ENCODE results near the gene GALNT2.

The GALNT2 gene

DNA sequence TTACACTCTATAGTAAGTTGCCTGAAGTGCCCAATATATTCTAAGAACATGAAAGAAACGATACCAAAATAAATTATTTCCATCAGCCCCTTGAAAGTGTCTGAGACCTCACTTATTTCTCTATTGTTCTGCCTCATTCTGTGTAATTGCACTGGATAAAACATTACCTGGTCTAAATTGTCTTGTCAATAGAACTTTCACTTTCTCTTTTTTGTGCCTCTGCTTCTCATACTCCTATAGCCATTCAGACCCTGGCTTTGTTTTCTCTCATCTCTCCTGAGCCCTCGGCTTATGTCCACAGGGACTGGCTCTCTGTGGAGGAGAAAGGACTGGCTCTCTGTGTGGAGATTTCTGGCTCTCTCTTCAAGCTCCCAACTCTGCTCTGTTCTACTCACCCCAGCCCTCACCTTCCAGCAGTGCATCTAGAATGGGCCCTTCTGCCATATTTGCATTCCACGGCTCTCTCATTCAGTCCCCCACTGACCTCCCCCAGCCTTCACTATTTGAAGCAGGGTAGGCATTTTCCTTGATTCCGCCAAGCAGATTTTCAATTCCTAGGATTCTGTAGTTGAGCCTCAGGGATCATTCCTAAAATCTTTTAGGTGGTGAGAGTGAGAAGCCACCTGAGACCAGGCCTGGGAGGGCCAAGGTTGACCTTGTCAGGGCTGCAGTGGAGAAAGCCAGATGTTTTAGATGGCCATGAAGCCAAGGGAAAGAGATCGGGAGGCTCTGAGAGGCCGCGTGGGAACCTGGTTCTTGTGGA is 15.9 kb upstream of the GALNT2 start:
- DNase-seq (ENCODE audit: low spot score) = no peak

- DNase-seq (ENCODE audit: low spot score) = no peak
Observed at GRCh38 chr1:230052018-230052417, 15.0 kb upstream of the GALNT2 start.

DNA sequence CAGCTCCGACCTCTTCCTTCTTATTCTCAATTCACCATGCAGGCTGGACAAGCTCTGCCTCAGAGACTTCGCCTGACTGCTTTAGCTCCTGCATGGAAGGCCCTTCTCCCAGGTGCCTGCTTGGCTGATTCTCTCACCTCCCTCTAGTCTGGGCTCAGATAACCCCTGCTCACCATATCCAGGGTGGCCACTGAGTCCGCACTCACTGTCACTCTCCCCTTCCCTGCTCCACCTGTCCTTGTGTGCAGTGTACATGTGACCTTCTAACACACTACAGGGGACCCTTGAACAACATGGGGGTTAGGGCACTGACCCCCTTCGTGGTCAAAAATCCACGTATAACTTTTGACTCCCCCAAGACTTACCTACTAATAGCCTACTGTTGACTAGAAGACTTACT is 14.4 kb upstream of the GALNT2 start:
- no peak for DNase-seq (ENCODE audit: low spot score)

DNA sequence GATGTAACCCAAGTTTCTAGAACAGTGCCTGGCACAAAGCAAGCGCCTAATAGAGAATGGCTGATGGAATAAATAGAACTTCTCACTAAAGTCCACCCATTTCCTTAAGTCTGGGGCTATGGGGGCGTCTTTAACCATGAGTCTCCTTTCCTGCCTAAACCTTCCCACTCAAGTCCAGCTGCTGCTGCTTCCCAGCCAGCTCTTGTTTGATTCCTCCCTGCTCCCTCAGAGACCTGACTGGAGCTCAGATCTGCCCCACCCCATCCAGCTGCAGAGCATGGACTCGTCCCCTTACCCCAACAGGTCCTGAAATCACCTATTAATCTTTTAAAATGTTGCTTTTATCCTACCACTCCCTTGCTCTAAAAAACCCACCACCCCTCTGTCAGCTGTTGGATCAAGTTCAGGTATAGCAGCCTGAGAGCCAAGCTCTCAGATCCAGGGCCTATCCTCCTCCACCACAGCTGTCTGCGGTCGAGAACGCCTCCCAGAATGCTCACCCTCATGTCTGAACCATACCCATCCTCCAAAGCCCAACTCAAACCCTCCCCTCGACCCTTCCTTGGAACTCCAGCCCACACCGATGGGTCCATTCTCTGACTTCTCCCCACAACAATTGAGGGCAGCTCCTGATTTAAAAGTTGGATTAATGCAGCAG is 12.8 kb upstream of the GALNT2 start:
- no peak for DNase-seq (ENCODE audit: low spot score)

DNA sequence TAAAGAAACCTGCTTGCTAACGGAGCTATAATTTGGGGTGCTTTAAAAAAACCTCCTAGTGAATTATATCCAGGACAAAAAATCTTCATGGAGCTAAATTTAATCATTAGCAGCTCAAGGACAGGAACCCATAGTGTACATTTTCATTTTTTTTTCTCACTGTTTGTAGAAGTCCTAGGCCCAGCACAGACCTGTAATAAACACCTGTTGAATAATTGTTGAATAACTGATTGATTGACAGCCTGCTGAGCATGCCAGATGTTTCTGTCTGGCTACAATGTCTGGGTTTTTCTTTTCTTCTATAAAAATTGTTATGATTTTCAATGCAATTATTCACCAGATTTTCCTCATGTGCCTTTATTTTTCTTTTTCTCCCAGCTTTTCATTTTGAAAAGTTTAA is 10.9 kb upstream of the GALNT2 start:
- DNase-seq (ENCODE audit: low spot score) = no peak

- DNase-seq (ENCODE audit: low spot score) = no peak
Observed at GRCh38 chr1:230057100-230057499, 9.9 kb upstream of the GALNT2 start.

- no peak for DNase-seq (ENCODE audit: low spot score)
Observed at GRCh38 chr1:230057681-230058565, 9.1 kb upstream of the GALNT2 start.

GRCh38 chr1:230058626-230059025 is 8.4 kb upstream of the GALNT2 start:
- no peak for DNase-seq (ENCODE audit: low spot score)

DNA sequence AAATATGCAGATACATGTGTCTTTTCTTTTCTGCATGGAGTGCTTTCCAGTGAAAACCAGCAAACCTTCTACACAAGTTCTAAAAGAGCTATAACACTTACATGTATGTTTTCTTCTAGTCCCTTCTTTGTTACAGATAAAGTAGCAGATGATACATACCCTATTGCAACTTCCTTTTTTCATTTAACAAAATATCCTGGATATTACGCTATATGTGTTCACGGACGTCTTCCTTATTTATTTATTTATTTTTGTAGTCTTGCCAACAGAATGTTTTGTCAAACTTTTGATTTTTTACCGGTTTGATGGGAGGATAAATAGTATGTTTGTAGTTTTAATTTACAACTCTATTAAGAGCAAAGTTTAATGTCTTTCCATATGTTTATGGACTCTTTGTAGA is 5.2 kb upstream of the GALNT2 start:
- no peak for DNase-seq (ENCODE audit: low spot score)

DNA sequence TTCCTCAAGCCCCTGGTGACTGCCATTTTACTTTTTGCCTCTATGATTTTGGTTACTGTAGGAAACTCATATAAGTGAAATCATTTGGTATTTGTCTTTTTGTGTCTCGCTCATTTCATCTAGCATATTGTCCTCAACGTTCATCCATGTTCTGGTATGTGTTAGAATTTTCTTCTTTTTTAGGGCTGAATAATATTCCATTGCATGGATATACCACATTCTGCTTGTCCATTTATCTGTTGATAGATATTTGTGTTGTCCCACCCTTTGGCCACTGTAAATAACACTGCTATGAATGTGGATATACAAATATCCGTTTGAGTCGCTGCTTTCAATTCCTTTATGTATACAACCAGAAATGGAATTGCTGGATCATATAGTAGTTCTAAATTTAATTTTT is 4.5 kb upstream of the GALNT2 start:
- no peak for DNase-seq (ENCODE audit: low spot score)

GRCh38 chr1:230064283-230064682 is 2.8 kb upstream of the GALNT2 start:
- no peak for DNase-seq (ENCODE audit: low spot score)

DNA sequence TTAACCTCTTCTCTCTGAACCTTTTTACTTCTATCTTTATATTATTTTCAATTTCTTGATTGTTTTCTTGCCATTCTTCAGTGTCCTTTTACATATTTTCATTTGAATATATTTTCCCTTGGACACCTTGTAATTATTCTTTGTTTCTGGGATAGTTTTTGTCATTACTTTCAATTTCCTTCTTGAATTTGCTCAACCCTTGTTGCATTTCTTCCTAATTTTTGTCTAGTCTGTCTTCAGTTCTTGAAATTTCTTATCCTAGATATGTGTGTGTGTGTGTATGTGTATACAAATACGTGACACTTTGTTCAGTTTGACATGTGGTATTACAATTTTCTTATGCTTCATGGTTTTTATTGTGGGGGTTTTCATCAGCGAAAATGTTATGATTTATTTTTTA is 1.9 kb upstream of the GALNT2 start:
- DNase-seq (ENCODE audit: low spot score) = no peak

DNA sequence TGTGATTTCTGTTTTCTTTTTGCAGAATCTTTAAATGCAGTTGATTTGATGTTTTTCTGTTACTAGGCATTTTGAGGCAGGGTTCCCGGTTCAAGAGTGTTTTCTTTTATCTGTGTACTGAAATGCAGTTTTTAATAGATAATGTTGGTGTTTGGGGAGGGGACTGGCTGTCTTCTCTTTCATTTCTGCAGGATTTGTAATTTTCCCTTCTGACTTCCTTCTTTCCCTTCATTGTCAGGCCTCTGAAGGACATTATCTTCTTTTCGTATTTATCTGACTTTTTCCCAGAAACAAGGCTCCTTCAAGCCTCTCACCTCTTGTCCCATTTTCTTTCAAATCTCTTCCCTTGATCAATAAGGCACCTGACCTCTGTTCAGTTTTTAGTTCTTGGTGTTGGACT is 1.5 kb upstream of the GALNT2 start:
- no peak for DNase-seq (ENCODE audit: low spot score)

- DNase-seq (ENCODE audit: low spot score) = no peak
Observed at GRCh38 chr1:230066031-230066430, 1.0 kb upstream of the GALNT2 start.

GRCh38 chr1:230067419-230067870 is 407 bp downstream of the GALNT2 start:
- peak; percentile 62 for DNase-seq (ENCODE audit: low spot score)

- peak; percentile 69 for DNase-seq (ENCODE audit: low spot score)
Observed at GRCh38 chr1:230067871-230068620, 1.0 kb downstream of the GALNT2 start.

GRCh38 chr1:230068621-230068873 is 1.5 kb downstream of the GALNT2 start:
- no peak for DNase-seq (ENCODE audit: low spot score)

DNA sequence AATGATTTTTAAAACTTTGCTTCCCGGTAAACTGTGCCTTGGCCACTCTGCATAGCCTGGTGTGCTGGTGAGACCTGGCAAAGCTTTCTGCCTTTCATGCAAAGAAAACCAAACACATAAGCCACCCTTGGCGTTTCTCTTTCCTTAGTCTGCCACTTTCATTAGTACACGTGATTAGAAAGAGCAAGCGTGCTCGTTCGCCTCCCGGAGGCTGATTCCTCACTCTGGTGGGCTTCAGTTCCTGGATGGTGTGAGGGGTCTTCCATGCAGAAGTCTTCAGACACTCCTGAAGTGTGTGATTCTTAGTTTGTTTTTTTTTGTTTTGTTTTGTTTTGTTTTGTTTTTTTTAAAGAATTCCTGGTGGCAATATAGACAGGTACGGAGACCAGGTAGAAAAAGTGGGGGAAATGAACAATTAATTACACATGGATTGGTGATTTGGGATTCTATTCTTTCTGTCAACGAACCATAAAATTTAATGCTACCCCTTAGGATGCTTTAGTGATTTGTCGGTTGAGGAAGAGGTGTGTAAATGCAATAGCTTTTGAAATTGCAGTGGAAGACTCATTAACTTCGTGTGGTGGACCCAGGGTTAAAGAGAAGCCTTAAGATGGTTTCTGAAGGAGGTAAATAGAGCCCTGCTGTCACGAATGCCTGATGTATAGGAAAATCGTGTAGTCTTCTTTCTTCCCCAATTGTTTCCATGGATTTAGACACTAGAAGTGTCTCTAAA is 2.1 kb downstream of the GALNT2 start:
- DNase-seq (ENCODE audit: low spot score) = no peak

DNA sequence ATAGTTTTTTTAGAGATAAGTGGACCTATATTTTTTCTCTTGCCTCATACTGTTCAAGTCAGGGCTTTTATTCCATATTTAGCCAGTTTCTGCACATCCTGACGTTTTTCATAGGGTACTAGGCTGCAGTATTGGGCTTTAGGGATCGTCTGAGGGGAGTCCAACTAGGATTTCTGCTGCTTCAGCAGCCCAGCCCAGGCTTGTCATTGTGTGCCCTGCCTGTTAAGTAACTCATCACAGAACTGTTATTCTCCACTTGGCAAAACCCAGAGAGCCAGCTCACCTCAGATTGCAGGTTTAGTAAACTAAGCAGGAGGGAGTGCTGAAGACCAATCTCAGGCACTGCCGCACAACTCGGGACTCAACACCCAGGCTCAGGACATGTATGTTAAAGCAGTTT is 2.8 kb downstream of the GALNT2 start:
- no peak for DNase-seq (ENCODE audit: low spot score)

GRCh38 chr1:230070321-230071208 is 3.5 kb downstream of the GALNT2 start:
- DNase-seq (ENCODE audit: low spot score) = no peak

GRCh38 chr1:230071316-230071715 is 4.3 kb downstream of the GALNT2 start:
- DNase-seq (ENCODE audit: low spot score) = no peak

Measured in GM03348 (cell line).